Duodenal mucosa (tissue), 2 donors: ENCODE data around the gene HAUS7.

ENCODE experiments used
- H3K27ac ChIP-seq: one replicate; pipeline ENCODE4 v1.7.0; 2013; ENCODE audit warnings: low read depth, low read length
- H3K27me3 ChIP-seq, 2 donors: one replicate each; pipeline ENCODE4 v1.7.0; 2013; ENCODE audit warnings: low read length in 2 of 2, control low read depth in 1 of 2; ENCODE audit not compliant: insufficient read depth in 2 of 2, control insufficient read depth in 1 of 2
- H3K36me3 ChIP-seq, 2 donors: one replicate each; pipeline ENCODE4 v1.7.0; 2013; ENCODE audit warnings: low read length in 2 of 2, control low read depth in 1 of 2; ENCODE audit not compliant: insufficient read depth in 2 of 2, control insufficient read depth in 1 of 2
- H3K4me1 ChIP-seq, 2 donors: one replicate each; pipeline ENCODE4 v1.7.0; 2013; ENCODE audit warnings: low read length in 2 of 2, control low read depth in 1 of 2; ENCODE audit not compliant: insufficient read depth in 2 of 2, control insufficient read depth in 1 of 2
- H3K4me3 ChIP-seq, 2 donors: one replicate each; pipeline ENCODE4 v1.7.0; 2013; ENCODE audit warnings: low read length in 2 of 2, low read depth in 1 of 2
- H3K9ac ChIP-seq, 2 donors: one replicate each; pipeline ENCODE4 v1.7.0; 2013; ENCODE audit warnings: low read length in 2 of 2, low read depth in 1 of 2
- H3K9me3 ChIP-seq, 2 donors: one replicate each; pipeline ENCODE4 v1.7.0; 2013; ENCODE audit warnings: low read length in 2 of 2, control low read depth in 1 of 2; ENCODE audit not compliant: control insufficient read depth in 1 of 2

HAUS7 gene

GRCh38 chrX:153499876-153500275 is 29.5 kb upstream of the HAUS7 start:
- no peak overlapping the region for H3K27ac ChIP-seq
- no peaks in the 10 kb centered on the region for H3K9me3 ChIP-seq
- H3K36me3 ChIP-seq, result no peaks in the 10 kb centered on the region
- H3K4me3 ChIP-seq, result no peak overlapping the region
- H3K27me3 ChIP-seq, result no peaks in the 10 kb centered on the region
- H3K4me1 ChIP-seq, result no peaks in the 10 kb centered on the region
- H3K9ac ChIP-seq, result no peak overlapping the region

- no peak overlapping the region for H3K27ac ChIP-seq
- no peaks in the 10 kb centered on the region for H3K9me3 ChIP-seq
These were observed 29.0 kb upstream of the HAUS7 start for GRCh38 chrX:153499341-153499740.

GRCh38 chrX:153498453-153498852 is 28.1 kb upstream of the HAUS7 start:
- Histone ChIP-seq H3K27me3 (no peaks in the 10 kb centered on the region), H3K4me1 (no peaks in the 10 kb centered on the region), H3K9me3 (no peaks in the 10 kb centered on the region), H3K4me3 (no peak overlapping the region), H3K27ac (no peak overlapping the region), H3K9ac (no peak overlapping the region), H3K36me3 (no peaks in the 10 kb centered on the region)

More at GRCh38 chrX:153499341-153499740, 29.0 kb upstream of the HAUS7 start:
- no peak overlapping the region for H3K4me3 ChIP-seq
- no peaks in the 10 kb centered on the region for H3K27me3 ChIP-seq
- no peaks in the 10 kb centered on the region for H3K4me1 ChIP-seq
- H3K36me3 ChIP-seq, result no peaks in the 10 kb centered on the region
- H3K9ac ChIP-seq, result no peak overlapping the region

- Histone ChIP-seq H3K4me3 (no peak overlapping the region), H3K27me3 (no peaks in the 10 kb centered on the region), H3K4me1 (no peaks in the 10 kb centered on the region), H3K27ac (no peak overlapping the region), H3K9ac (no peak overlapping the region), H3K36me3 (no peaks in the 10 kb centered on the region), H3K9me3 (no peaks in the 10 kb centered on the region)
These were observed 26.2 kb upstream of the HAUS7 start for GRCh38 chrX:153496590-153496959.

GRCh38 chrX:153495903-153496589 is 25.7 kb upstream of the HAUS7 start:
- no peaks in the 10 kb centered on the region for H3K9me3 ChIP-seq
- H3K36me3 ChIP-seq, result no peaks in the 10 kb centered on the region
- H3K27ac ChIP-seq, result no peak overlapping the region
- no peaks in the 10 kb centered on the region for H3K27me3 ChIP-seq
- no peak overlapping the region for H3K9ac ChIP-seq
- H3K4me1 ChIP-seq, result no peaks in the 10 kb centered on the region
- H3K4me3 ChIP-seq, result no peak overlapping the region

- no peak overlapping the region for H3K9ac ChIP-seq
- no peaks in the 10 kb centered on the region for H3K9me3 ChIP-seq
- H3K4me3 ChIP-seq, result no peak overlapping the region
- no peaks in the 10 kb centered on the region for H3K4me1 ChIP-seq
- H3K27ac ChIP-seq, result no peak overlapping the region
- no peaks in the 10 kb centered on the region for H3K36me3 ChIP-seq
- no peaks in the 10 kb centered on the region for H3K27me3 ChIP-seq
These were observed 25.0 kb upstream of the HAUS7 start for GRCh38 chrX:153495362-153495751.

- no peaks in the 10 kb centered on the region for H3K9me3 ChIP-seq
- no peak within 1 kb of the TSS for H3K27ac ChIP-seq
- no peak within 1 kb of the TSS for H3K4me3 ChIP-seq
- H3K4me1 ChIP-seq, result no peaks in the 10 kb centered on the region
- H3K36me3 ChIP-seq, result no peaks in the 10 kb centered on the region
- H3K27me3 ChIP-seq, result no peaks in the 10 kb centered on the region
- H3K9ac ChIP-seq, result no peak within 1 kb of the TSS
These were observed 24.4 kb upstream of the HAUS7 start, which contains the start of gene BGN for GRCh38 chrX:153494541-153495361. Gene BGN (plus strand): TSS chrX:153494980. CDS start chrX:153504632, 9,652 bp downstream.

- H3K27me3 ChIP-seq, result no peaks in the 10 kb centered on the region
- H3K27ac ChIP-seq, result no peak overlapping the region
- no peaks in the 10 kb centered on the region for H3K9me3 ChIP-seq
- no peaks in the 10 kb centered on the region for H3K4me1 ChIP-seq
- H3K9ac ChIP-seq, result no peak overlapping the region
- H3K36me3 ChIP-seq, result no peaks in the 10 kb centered on the region
- no peak overlapping the region for H3K4me3 ChIP-seq
These were observed 23.7 kb upstream of the HAUS7 start for GRCh38 chrX:153494061-153494460.

GRCh38 chrX:153493085-153493484 is 22.7 kb upstream of the HAUS7 start:
- Histone ChIP-seq H3K27me3 (no peaks in the 10 kb centered on the region), H3K36me3 (no peaks in the 10 kb centered on the region), H3K4me1 (no peaks in the 10 kb centered on the region), H3K9me3 (no peaks in the 10 kb centered on the region), H3K27ac (no peak overlapping the region), H3K9ac (no peak overlapping the region), H3K4me3 (no peak overlapping the region)

GRCh38 chrX:153492543-153492942 is 22.2 kb upstream of the HAUS7 start:
- Histone ChIP-seq H3K27ac (no peak overlapping the region), H3K27me3 (no peaks in the 10 kb centered on the region), H3K4me1 (no peaks in the 10 kb centered on the region)

More at GRCh38 chrX:153492543-153492942, 22.2 kb upstream of the HAUS7 start:
- Histone ChIP-seq H3K36me3 (no peaks in the 10 kb centered on the region), H3K9me3 (no peaks in the 10 kb centered on the region), H3K4me3 (no peak overlapping the region), H3K9ac (no peak overlapping the region)
